Lung microvascular endothelial cell (primary cell): ENCODE measurements around the gene BIRC2. TPM values are rescaled to one million over a fixed set of nuclear protein-coding genes. Genes with fewer than 3 reads are reported as not detected.
"Not testable (repeated sequence)": the region's sequence is repeated elsewhere in the genome, so short reads cannot be mapped to it uniquely, and the experiment has no call there.

Source experiments
- DNase-seq, 2 donors: peaks; one replicate each; pipeline versions ENCODE4 v3.0.0 to v3.0.0-alpha.2; 2010; ENCODE audit warnings: low read depth in 2 of 2
- total RNA-seq: library from RNA; depleted of rRNA; stranded (reverse); fragments of >200 nt; gene quantifications from 2 replicates; pipeline ENCODE4 v1.2.1, GENCODE V29; 2014

Gene BIRC2
- total RNA-seq, 1 donor from 2014 or later: 44.4 TPM

DNA sequence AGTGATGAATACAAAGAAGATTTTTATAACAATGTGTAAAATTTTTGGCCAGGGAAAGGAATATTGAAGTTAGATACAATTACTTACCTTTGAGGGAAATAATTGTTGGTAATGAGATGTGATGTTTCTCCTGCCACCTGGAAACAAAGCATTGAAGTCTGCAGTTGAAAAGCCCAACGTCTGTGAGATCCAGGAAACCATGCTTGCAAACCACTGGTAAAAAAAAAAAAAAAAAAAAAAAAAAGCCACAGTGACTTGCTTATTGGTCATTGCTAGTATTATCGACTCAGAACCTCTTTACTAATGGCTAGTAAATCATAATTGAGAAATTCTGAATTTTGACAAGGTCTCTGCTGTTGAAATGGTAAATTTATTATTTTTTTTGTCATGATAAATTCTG lies 24.5 kb upstream of the BIRC2 start:
- no peak for DNase-seq

DNA sequence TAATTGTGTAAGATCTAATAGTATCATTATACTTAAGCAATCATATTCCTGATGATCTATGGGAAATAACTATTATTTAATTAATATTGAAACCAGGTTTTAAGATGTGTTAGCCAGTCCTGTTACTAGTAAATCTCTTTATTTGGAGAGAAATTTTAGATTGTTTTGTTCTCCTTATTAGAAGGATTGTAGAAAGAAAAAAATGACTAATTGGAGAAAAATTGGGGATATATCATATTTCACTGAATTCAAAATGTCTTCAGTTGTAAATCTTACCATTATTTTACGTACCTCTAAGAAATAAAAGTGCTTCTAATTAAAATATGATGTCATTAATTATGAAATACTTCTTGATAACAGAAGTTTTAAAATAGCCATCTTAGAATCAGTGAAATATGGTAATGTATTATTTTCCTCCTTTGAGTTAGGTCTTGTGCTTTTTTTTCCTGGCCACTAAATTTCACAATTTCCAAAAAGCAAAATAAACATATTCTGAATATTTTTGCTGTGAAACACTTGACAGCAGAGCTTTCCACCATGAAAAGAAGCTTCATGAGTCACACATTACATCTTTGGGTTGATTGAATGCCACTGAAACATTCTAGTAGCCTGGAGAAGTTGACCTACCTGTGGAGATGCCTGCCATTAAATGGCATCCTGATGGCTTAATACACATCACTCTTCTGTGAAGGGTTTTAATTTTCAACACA lies 23.3 kb upstream of the BIRC2 start:
- no peak for DNase-seq

DNA sequence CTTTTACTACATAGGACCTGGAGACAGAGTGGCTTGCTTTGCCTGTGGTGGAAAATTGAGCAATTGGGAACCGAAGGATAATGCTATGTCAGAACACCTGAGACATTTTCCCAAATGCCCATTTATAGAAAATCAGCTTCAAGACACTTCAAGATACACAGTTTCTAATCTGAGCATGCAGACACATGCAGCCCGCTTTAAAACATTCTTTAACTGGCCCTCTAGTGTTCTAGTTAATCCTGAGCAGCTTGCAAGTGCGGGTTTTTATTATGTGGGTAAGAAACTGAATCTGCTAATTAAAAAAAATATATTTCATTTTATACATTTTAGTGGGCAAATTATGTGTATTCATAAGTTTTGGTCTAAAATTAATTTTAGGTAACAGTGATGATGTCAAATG lies 21.9 kb upstream of the BIRC2 start:
- no peak for DNase-seq

DNA sequence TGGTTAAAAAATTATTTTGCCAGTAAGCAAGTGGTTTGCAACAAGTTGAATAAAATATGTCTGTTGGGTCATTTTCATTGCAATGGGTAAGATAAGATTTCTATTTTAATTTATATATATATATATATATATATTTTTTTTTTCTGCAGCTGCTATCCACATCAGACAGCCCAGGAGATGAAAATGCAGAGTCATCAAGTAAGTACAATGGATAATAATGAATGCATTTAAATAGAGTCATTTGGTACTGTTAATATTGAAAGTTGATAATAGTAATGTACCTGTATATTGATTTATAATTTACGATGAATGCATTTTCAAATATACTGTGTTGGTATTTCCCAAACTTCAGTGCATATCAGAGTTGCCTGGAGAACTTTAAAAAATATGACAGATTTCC lies 18.3 kb upstream of the BIRC2 start:
- DNase-seq: no peak

DNA sequence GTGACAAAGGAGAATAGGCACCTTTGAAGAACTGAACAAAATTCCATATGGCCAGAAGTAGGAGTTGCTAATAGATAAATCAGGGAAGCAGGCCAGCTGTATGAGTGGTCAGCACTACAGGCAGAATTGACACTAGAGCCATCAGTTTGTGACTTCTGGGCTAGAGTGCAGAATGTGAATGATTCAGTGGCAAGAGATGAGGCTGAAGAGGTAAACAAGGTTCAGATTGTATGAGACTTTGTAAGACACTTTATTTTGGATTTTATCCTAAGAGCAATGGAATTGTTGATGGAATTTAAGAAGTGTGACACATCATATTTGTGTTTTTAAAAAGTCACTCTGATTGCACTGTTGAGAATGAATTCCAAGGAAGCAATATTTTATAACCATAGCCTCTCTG lies 16.8 kb upstream of the BIRC2 start:
- no peak for DNase-seq

DNA sequence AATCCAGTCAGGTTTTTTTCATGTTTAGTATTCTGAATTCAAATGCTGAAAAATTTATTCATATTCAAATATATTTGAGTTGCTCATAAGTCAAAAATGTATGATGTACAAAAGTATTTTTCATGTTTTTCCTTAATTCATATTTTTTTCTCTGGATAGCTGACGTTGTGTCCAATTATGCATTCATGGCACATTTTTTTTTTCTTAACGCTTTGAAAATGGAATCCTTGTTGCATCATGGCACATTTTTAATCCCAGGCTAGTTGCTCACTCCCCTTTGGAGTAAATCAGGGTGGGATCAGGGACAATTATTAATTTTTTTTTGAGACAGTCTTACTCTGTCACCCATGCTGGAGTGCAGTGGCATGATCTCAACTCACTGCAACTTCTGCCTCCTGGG lies 15.7 kb upstream of the BIRC2 start:
- no peak for DNase-seq

DNA sequence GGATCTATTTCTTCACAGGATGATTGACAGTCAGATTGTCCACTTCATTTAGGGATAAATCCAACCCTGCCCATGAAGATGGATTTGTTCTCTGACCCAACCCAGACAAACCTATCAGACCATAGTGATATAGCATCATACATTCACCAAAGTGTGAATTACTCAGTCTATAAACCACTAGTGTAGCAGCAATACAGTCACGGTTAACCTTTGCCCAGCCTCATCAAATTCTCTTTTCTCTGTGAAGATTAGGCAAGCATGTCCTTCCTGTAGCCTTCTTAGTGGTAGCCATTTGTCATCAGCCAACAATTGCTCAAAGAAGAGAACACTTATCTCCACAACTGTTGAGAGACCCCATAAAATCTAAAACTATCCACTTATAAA lies 14.4 kb upstream of the BIRC2 start:
- no peak for DNase-seq

DNA sequence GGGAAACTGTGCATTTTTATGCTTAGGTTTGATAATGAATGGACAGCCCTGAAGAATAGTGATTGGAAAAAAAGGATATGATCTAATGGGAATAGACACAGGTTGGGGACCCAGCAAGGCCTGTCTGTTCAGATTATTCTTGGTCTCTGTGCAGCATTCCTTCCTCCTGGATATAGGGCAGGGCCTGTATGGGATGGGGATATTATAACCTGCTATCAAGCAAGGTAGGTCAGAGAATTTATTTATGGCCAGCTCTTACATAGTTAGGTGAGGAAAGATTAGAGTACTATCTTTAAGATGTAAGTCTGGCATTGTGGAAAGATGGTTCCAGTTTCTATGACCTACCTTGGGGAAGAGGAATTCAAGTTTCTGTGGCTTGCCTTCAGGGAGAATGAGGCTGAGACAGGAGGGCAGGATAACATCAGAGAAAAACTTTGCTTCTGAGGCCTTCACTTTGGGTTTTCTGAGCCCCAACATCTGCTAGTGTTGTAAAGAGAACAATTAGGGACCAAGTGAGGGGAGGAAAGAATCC lies 8.5 kb upstream of the BIRC2 start:
- DNase-seq: no peak

DNA sequence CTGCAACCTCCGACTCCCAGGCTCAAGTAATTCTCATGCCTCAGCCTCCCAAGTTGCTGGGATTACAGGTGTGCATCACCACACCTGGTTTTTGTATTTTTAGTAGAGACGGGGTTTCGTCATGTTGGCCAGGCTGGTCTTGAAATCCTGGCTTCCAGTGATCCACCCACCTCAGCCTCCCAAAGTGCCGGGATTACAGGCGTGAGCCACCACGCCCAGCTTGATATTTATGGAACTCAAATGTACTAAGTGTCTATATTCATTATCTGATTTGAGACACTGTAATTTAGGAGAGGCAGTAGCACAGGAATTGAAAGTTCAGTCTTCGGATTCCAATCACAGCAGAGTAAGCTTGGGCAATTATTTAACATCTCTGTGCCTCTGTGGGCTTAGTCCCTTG lies 5.7 kb upstream of the BIRC2 start:
- not testable (repeated sequence) for DNase-seq

DNA sequence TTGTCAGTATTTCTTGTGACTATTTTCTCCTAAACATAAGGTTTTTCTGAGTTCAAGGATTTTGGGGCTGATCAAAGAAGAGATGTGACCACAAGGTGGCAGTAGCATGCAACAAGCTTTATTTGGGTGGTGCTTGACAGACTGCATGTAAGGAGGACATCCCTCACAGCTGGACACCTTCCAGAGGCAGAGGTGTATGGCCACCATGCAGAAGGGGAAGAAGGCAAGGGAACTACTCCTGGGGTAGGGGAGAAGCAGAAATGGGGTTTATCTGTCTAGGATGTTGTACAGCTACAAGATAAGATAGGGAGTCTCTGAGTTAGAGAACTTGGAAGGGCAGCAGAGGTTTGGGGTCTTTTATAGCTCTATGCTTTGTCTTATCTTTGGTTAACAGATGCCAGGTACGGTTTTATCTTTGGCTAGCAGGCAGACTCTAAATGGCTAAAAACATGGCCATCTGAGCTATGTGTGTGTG lies 5.1 kb upstream of the BIRC2 start:
- peak; percentile 85 to 89 for DNase-seq

DNA sequence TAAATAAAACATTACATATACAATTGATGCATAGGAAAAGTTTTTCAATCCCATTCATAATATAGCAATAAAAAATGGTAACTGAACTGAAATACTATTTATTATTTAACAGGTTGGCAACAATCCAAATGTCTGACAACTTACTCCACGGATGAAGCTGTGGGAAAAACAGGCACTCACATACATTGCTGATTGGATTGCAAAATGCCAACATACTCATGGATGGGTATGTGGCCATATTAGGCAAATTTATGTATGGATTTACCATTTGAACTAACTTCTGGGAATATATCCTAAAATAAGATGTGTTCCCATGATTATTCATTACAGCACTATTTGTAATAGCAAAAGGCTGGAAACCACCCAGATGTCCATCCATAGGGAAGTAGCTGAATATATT lies 3.2 kb upstream of the BIRC2 start:
- peak; percentile 49 to 52 for DNase-seq

DNA sequence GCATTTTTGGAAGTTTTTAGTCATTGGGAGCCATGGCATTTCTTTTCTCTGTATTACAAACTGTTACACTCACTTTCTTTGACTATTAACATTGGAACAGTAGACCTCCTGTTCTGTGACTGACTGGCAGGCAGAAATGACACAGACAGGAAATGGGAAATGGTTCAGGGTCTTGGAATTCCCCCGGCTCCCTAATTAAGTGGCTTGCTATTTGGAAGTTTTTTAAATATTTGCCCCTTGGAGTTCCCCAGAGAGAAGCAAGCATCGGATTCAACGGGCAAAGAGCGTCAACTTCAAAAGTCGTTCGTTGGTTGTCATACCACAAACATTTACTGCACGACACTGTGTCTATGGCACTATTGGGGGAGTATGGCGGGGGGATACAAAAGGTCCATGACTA lies 1.1 kb upstream of the BIRC2 start:
- DNase-seq: peak; percentile 60 to 86

DNA sequence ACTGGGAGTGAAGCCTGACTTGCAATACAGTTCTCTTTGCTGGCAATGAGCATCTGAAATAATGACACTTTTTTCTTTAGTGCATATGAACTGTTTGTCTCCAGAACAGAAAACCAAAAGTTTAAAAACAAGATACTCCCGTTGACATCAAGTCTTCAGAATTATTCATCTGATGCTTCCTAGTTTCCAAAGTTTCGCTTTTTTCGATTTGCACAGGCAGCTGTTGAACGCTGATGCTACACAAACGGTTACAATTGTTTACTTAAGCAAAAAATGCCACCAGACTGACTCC lies 612 bp upstream of the BIRC2 start:
- no peak for DNase-seq

DNA sequence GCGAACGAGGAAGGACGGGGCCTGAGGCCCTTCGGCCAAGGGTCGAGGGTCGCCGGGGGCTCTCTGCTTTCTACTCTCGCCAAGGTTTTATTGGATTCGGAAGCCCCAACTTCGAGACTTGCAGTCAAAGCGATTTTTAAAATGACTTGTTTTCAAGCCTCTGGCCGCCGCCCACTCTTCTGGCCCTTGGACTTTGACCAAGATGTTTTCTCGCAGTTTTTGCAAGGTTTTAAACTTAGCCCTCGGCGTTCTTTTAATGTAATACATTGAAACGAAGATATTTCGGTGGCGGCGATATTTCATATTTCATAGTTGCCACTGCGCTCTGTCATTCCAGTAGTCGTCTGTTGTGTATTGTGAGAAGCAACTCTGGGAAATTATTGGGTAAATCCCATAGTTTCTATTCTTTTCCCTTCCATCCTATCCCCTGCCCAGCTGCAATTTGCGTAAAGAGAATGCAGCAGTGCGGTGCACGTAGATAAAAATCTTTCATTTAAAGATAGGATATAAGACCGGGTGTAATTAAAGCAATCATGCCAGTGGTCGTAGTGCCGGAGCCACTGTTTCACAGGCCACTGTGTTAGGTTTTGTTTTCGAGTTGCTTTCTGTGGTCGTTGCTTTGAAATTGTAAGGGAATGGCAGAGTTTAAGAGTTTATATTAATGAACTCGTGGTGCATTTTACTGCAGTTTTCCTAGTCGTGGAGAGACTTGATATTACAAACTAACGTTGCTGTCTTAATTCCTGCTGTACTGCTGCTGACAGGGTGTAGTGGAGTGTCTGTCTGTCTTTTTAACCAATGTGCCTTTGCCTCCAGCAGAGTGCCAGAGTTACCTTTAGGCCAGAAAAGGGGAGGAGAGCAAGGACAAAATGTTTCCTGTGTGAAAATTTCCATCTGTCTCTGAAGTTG lies 702 bp downstream of the BIRC2 start:
- DNase-seq: peak; percentile 31 to 43

DNA sequence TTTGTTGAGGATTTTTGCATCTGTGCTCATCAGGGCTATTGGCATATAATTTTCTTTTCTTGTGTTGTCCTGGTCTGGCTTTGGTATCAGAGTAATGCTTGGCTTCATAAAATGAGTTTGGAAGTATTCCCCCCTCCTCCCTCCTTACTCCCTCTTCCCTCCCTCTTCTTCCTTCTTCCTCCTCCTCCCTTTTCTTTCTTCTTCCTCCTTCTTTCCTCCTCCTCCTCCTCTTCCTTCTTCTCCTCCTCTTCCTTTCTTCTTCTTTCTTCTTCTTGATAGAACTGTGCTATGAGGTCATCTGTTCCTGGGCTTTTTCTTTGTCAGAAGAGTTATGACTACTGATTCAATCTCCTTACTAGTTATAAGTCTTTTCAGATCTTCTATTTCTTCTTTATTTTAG lies 10.1 kb downstream of the BIRC2 start:
- DNase-seq: no peak

DNA sequence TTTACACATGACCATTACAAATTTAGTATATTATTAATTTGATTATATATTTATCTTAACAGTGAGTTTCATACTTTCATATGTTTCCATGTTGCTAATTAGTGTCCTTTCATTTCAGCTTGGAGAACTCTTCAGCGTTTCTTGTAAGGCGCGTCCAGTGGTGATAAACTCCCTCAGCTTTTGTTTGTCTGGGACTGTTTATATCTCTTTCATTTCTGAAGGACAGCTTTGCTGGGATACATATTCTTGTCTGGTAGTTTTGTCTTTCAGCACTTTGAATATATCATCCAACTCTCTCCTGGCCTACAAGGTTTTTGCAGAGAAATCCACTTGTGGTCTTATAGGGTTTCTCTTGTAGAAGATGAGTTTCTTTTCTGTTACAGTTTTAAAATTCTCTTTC lies 12.4 kb downstream of the BIRC2 start:
- DNase-seq: no peak

DNA sequence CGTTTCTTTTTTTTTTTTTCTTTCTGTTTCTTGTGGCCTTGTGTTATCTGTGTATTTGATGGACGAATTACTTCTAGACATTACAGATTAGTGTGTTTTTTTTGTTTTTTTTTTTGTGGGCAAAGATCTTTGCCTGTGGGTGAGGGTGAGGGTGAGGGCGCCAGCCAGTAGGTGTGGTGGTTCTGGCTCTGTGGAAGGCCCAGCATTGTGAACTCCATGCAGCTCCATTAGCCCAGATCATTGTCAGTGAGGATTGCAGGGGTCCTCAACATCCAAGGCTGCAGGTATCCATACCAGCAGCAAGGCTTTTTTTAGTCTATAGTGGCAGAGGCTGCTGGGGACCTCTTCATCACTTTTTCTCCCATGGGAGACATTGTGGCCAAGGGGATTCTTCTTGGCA lies 13.7 kb downstream of the BIRC2 start:
- DNase-seq: no peak

DNA sequence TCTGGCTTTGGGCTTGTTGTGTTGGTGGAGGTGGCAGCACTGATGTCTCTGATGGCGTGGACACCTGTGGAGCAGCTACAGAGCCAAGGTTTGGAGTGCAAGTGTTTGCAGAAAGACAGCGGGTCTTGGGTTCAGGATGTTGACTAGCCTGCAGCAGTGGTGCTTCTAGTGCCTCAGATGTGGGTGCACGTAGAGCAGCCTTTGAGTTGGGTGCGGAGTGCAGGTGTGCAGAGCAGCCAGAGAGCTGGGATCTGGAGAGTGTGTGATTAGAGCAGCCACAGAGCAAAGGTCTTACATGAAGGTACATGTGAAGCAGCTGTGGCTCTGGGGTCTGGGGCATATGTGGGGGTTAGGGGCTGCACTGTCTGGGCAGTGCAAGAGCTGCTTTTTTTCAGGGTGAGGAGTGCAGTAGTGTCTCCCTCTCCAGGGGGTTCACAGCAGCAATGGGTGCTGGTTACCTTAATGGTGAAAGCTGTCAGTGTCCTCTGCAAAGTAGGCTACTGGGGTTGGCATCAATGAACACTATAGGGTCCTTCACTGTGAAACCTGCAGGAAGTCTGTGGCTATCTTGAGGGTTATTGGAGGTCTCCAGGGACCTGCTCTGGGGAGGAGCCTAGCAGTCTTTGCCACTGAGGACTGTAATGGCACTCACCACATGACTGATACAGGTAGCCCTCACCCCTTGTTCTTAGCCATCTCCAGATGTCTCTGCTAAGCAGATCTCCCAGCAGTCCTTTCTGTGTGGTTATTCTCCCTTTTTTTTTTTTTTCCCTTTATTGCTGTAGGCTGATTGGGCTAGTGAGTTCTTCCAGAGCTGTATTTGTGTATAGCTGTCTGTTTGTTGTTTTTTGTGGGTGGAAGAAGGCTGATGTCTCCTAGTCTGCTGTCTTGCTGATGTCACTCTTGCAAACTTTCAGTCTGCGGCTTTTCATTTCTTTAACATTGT lies 14.3 kb downstream of the BIRC2 start:
- DNase-seq: no peak

DNA sequence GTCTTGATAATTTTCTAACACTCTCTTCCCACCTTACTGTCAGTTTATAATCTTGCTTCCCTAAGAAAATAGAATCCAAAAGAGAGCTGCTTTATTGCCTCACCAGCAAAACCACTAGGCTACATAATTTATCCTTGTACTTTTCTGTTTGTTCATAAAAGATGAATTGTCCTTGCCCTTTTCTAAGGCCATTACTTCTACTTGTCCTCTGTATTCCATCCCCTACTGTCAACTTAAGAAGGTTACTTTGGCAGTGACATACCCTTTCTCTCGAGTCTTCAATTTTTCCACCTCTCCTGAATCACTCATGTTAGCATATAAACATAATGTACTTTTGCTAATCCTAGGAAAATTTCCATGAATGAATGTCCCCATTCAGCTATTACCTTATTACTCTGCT lies 18.0 kb downstream of the BIRC2 start:
- DNase-seq: no peak

DNA sequence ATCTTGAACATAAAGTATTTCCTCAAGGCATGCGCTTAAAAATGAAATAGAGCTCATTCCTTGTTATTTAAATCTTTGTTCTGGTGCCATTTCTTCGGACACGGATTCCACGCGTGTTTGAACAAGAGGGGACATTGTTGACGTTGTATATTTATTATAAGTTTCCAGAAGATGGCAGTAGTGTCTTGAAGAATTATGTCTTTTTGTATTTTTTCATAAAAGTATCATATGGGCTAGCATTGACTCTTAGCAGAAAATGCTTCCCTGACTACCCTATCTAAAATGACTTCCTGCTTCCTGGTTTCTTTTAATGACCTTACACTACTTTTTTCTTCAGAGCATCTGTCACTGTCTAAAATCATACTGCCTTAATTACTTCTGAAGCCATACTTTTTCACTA lies 20.4 kb downstream of the BIRC2 start:
- peak; percentile 31 to 37 for DNase-seq

DNA sequence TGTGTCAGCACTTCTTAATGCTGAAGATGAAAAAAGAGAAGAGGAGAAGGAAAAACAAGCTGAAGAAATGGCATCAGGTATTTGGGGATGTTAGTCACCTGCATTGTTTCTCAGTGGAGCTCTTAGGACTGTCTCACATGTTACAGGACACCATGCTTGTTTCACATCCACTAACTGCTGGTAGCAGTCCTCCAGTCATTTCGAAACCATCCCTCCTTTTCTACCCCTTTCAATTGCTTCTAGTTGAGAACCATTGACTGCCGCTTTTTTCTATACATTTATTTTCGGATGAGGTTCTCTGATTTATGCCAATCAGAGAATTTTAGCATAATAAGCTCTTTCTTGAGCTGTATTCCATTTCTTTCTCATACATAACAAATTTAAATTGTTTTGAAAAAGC lies 21.5 kb downstream of the BIRC2 start:
- no peak for DNase-seq
